Brain microvascular endothelial cell (primary cell): ENCODE data around the gene PTTG1IP.
A peak's percentile ranks its signal among the peaks of the same experiment; 100 is the strongest.
"Not testable (repeated sequence)": the region's sequence is repeated elsewhere in the genome, so short reads cannot be mapped to it uniquely, and the experiment has no call there.

Experiments
- DNase-seq: peaks from one replicate; pipeline ENCODE4 v3.0.0-alpha.2; 2020
- H3K27ac ChIP-seq: fragments of 250-450 bp; sonication (Bioruptor Pico); 2 replicates; pipeline ENCODE4 v1.5.1; 2020; ENCODE audit warnings: mild to moderate bottlenecking, moderate library complexity
- H3K27me3 ChIP-seq: fragments of 250-450 bp; sonication (Bioruptor Pico); replicated peaks from 2 replicates; pipeline ENCODE4 v1.5.1; 2020; ENCODE audit warnings: mild to moderate bottlenecking
- H3K36me3 ChIP-seq: fragments of 250-450 bp; sonication (Bioruptor Pico); replicated peaks from 2 replicates; pipeline ENCODE4 v1.5.1; 2020; ENCODE audit warnings: mild to moderate bottlenecking
- H3K4me3 ChIP-seq: 2 replicates; pipeline ENCODE4 v1.5.1; 2011; ENCODE audit warnings: low read depth, mild to moderate bottlenecking, control low read depth, low read length, moderate library complexity
- in situ Hi-C: cut with HindIII; loops from 2 replicates; pipeline ENCODE4 v1.10.0; 2017; ENCODE audit warnings: low sequenced_read_pairs, low pct_ligation_motif_present
- TF ChIP-seq, protein P1 (sequence below): IDR thresholded peaks from 2 replicates; pipeline ENCODE4 v1.5.1; 2011; ENCODE audit warnings: low read depth, mild to moderate bottlenecking, moderate library complexity, low read length, control low read depth, inconsistent platforms; ENCODE audit errors: missing control alignments

PTTG1IP gene

DNA sequence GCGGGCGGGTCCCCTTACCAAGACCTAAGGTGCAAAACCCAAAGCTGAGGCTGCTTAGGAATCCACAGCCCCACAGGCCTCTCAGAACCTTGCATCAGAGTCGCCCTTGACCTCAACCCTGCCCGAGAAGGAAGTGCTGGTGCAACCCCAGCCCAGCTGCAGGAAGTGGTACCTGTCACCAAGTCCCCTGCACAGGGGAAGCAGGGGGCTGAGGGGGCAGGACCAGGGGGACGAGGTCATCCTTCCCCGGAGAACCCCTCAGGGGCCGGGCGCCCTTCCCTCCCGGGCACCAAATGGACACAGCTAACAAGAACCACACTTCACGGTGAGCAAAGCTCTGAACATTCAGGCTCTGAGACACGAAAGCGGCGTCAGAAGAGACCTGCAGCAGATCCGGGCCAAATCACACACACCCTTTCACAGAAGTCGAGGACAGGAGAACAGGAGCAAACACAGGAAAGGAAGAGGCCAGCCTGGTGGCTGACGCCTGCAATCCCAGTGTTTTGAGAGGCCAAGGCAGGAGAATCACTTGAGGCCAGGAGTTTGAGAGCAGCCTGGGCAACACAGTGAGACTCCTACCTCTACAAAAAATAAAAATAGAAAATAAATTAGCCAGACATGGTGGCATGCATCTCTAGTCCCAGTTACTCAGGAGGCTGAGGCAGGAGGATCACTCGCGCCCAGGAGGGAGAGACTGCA, 40.8 kb upstream of the PTTG1IP start:
- in situ Hi-C loops = no loop called here
- H3K36me3 ChIP-seq = no peaks in the 10 kb centered on the region
- H3K4me3 ChIP-seq = no peak overlapping the region
- TF ChIP-seq, protein P1, sequence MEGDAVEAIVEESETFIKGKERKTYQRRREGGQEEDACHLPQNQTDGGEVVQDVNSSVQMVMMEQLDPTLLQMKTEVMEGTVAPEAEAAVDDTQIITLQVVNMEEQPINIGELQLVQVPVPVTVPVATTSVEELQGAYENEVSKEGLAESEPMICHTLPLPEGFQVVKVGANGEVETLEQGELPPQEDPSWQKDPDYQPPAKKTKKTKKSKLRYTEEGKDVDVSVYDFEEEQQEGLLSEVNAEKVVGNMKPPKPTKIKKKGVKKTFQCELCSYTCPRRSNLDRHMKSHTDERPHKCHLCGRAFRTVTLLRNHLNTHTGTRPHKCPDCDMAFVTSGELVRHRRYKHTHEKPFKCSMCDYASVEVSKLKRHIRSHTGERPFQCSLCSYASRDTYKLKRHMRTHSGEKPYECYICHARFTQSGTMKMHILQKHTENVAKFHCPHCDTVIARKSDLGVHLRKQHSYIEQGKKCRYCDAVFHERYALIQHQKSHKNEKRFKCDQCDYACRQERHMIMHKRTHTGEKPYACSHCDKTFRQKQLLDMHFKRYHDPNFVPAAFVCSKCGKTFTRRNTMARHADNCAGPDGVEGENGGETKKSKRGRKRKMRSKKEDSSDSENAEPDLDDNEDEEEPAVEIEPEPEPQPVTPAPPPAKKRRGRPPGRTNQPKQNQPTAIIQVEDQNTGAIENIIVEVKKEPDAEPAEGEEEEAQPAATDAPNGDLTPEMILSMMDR = no peak
- H3K27me3 ChIP-seq = peaks cover 35% of the 10 kb centered on the region
- no peak overlapping the region for H3K27ac ChIP-seq
- no peak for DNase-seq

DNA sequence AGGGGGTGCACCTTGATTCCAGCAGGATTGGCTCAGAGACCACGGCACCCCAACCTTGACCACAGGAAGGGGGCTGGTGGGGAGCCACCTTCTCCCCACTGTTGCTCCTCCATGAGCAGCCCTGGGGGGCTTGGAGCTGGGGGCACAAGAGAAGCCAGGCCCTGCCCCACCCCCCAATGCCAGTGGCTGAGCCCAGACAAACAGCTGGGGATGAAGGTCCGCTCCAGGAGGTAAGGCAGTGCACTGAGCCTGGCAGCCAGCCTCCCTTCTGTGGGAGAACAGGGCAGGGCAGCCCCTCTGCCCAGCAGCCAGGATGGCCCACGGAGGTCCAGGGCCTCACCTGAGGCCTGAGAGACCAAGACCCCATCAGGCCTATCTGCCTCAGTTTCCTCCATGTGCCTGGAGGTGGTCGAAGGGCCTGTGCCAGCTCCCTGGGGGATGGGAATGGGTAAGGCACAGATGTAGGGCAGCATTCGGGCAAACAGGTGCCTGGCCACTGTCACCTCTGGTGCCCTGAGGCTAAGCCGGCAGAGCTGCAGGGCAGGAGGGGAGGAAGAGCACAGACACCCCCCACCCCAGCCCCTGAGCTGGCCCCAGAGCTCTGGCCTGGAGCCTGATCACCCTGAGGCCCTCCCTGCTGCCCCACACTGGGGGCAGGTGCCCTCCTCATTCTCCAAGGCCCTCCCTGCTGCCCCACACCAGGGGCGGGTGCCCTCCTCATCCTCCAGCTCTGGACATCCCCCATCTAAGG, 40.1 kb upstream of the PTTG1IP start:
- H3K27ac ChIP-seq = no peak overlapping the region
- no peak for DNase-seq
- TF ChIP-seq, protein P1 = no peak
- in situ Hi-C loops = no loop called here
- no peaks in the 10 kb centered on the region for H3K36me3 ChIP-seq
- H3K27me3 ChIP-seq = peaks cover 34% of the 10 kb centered on the region
- no peak overlapping the region for H3K4me3 ChIP-seq

DNA sequence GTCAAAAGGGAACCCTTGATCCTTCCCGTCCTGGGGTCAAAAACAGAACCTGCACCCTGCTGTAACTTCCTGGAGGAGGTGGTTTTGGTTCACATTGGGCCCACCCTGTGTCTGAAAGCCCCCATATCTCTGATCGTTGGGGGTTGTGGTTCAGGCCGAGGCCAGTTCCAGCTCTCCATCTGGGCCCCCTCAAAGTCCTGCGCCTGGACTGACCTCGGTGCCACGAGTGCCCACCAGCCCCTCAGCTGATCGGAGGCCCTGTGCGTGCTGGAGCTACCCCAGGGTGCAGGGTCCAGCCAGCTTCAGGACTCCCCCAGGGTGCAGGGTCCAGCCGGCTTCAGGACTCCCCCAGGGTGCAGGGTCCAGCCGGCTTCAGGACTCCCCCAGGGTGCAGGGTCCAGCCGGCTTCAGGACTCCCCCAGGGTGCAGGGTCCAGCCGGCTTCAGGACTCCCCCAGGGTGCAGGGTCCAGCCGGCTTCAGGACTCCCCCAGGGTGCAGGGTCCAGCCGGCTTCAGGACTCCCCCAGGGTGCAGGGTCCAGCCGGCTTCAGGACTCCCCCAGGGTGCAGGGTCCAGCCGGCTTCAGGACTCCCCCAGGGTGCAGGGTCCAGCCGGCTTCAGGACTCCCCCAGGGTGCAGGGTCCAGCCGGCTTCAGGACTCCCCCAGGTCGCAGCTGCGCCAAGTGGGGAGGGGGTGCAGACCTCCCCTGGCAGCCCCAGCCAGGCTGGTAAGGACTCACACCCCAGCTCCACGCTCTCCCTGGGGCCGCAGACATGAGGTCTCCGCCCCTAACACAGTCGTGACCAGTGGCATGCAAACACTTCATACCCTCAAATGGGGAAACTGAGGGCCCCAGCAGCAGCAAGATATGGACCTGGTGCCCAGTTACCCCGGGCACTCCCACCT, 39.3 kb upstream of the PTTG1IP start:
- DNase-seq, H3K4me3 ChIP-seq, H3K27ac ChIP-seq, in situ Hi-C loops, H3K36me3 ChIP-seq: not testable (repeated sequence)
- H3K27me3 ChIP-seq = peaks cover 29% of the 10 kb centered on the region

DNA sequence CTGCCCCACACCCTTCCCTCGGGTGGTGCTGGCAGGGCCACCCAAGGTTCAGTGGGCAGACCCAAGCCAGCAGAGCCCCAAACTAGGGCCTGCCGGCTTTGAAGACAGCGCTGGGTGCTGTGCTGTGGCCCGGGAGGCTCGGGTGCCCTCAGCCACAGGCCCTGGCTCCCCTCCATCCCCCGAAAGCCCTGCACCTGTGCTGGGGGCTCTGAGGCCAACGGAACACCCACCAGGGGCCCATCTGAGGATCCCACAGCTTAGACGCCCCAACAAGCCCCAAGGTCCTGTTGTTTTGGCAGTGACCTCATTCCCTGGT, 38.6 kb upstream of the PTTG1IP start:
- no peak for DNase-seq
- Histone ChIP-seq H3K36me3 (no peaks in the 10 kb centered on the region), H3K27ac (no peak overlapping the region), H3K27me3 (peaks cover 29% of the 10 kb centered on the region), H3K4me3 (no peak overlapping the region)
- TF ChIP-seq, protein P1 = no peak
- in situ Hi-C loops = no loop called here

DNA sequence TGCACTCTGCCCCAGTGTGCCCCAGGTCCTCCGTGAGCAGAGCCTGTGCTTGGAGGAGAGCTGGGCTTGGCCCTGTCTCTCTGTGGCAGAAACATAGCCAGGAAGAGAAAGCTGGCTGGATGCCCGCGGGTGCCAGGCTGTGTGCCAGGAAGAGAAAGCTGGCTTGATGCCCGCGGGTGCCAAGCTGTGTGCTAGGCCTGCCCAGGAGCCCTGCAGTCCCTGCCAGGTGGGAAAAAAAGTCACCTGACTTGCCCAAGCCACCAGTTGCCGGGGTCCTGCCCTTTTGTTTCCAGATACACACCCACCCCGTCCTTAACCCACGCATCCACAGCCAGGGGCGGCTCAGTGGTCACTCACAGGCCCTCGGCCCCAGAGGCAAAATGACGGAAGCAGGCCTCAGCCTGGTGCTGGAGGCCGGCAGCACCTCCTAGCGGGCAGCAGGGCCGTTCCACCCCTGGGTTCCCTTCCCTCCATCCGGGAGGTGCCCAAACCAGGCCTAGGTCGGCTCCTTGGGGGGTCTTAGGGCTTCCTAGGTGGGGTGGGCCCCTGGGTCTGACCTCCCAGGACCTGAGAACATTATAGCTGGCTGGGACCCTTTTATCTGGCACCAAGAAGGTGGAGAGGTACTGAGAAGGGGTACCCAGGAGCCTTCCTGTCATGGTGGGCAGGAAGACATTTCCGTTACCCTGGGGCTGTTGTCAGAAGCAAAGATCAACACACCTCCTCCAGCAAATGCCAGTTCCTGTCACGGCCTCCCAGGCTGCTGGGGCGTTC, 38.1 kb upstream of the PTTG1IP start:
- no peak for DNase-seq
- H3K27ac ChIP-seq = no peak overlapping the region
- TF ChIP-seq, protein P1 = peak; percentile 25
- H3K27me3 ChIP-seq = peaks cover 32% of the 10 kb centered on the region
- in situ Hi-C loops = no loop called here
- H3K4me3 ChIP-seq = no peak overlapping the region
- H3K36me3 ChIP-seq = no peaks in the 10 kb centered on the region

DNA sequence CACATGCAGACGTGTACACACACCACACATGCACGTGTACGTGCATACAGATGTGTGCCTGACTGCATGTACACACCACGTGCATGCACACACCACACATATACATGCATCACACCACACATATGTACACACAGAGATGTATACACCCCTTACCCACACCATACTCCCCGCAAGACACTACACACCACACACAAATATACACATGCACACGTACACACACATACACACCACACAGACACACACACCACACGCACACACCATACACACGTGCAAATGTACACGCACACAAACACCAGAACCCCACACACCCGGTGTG, 37.5 kb upstream of the PTTG1IP start:
- H3K36me3 ChIP-seq = no peaks in the 10 kb centered on the region
- no peak overlapping the region for H3K27ac ChIP-seq
- no peak for DNase-seq
- TF ChIP-seq, protein P1 = no peak
- in situ Hi-C loops = no loop called here
- H3K4me3 ChIP-seq = no peak overlapping the region
- peaks cover 37% of the 10 kb centered on the region for H3K27me3 ChIP-seq
